HepG2 (cell line): Measurements from ENCODE around the gene VAV2. TPM values are rescaled to one million over a fixed set of nuclear protein-coding genes. Genes with fewer than 3 reads are reported as not detected.

Source experiments
- ATAC-seq: fragments of 200-7000 bp; cut with Tn5 transposase; 3 replicates; pipeline ENCODE4 v1.9.1; 2020; ENCODE audit warnings: mild to moderate bottlenecking, moderate library complexity
- BruUV-seq: library from RNA; stranded (reverse); fragments of 400-500 nt; replicated peaks from 2 replicates; lab custom pipeline; 2021; lab: Mats Ljungman, UMichigan
- CTCF ChIA-PET: fragments of 300-600 bp; formaldehyde crosslinking; extraction: SDS; loops from one replicate; lab custom pipeline; 2021; ENCODE audit warnings: low total read pairs, inconsistent platforms, low intra/inter-chr PET ratio; lab: Yijun Ruan, JAX
- POLR2A ChIA-PET: fragments of 350-600 bp; sonication (Branson Sonifier 250); formaldehyde crosslinking; loops from one replicate; lab custom pipeline; 2020; ENCODE audit warnings: antibody characterized with exemption, inconsistent platforms; lab: Yijun Ruan, JAX
- DNase-seq: peaks from one replicate; pipeline ENCODE4 v3.0.0-alpha.2; 2015; ENCODE audit warnings: low spot score
- FAIRE-seq: peaks from 3 replicates; lab custom pipeline; 2011; peaks lifted over from hg19 to GRCh38; lab: Jason Lieb, UNC
- H2AFZ ChIP-seq: one replicate; pipeline ENCODE4 v1.6.1; 2011; ENCODE audit warnings: low read length, inconsistent platforms
- H3K27ac ChIP-seq: fragments of 300-600 bp; 3 replicates; pipeline ENCODE4 v1.8.0; 2011; ENCODE audit warnings: mixed run types, mild to moderate bottlenecking, mixed read lengths, low read length, inconsistent platforms; ENCODE audit not compliant: insufficient read depth; ENCODE audit errors: extremely low read length
- H3K27me3 ChIP-seq, 2 experiments: fragments of 200-600 bp in 1 of 2; 2 replicates in 1 of 2; 3 replicates in 1 of 2; pipeline versions ENCODE4 v1.6.0 to v1.8.0; 2011; ENCODE audit warnings: low read length in 2 of 2, mild to moderate bottlenecking in 2 of 2, moderate library complexity in 2 of 2, inconsistent platforms in 1 of 2; ENCODE audit not compliant: insufficient read depth in 2 of 2, control insufficient read depth in 1 of 2
- H3K36me3 ChIP-seq, 2 experiments: fragments of 200-600 bp in 1 of 2; replicated peaks in 1 of 2; 2 replicates in 1 of 2; 3 replicates in 1 of 2; pipeline versions ENCODE4 v1.5.1 to v1.8.0; 2011; ENCODE audit warnings: low read length in 2 of 2, inconsistent platforms in 1 of 2; ENCODE audit not compliant: insufficient read depth in 2 of 2, control insufficient read depth in 1 of 2
- H3K4me1 ChIP-seq: 2 replicates; pipeline ENCODE4 v1.5.1; 2012; ENCODE audit warnings: low read length, inconsistent platforms; ENCODE audit not compliant: insufficient read depth
- H3K4me2 ChIP-seq: 2 replicates; pipeline ENCODE4 v1.6.0; 2011; ENCODE audit warnings: low read depth, low read length, inconsistent platforms
- H3K4me3 ChIP-seq, 3 experiments: fragments of 200-600 bp in 1 of 3; sonication (generic), shearing (Covaris generic) in 1 of 3; replicated peaks in 1 of 3; 2 replicates each; pipeline ENCODE4 v1.5.1; 2011 to 2016; ENCODE audit warnings: low read length in 3 of 3, inconsistent platforms in 2 of 3, low read depth in 2 of 3, mild to moderate bottlenecking in 2 of 3, control low read depth in 1 of 3, mixed read lengths in 1 of 3; ENCODE audit not compliant: insufficient read depth in 1 of 3
- H3K79me2 ChIP-seq: one replicate; pipeline ENCODE4 v1.6.1; 2011; ENCODE audit warnings: low read length, inconsistent platforms; ENCODE audit not compliant: insufficient read depth
- H3K9ac ChIP-seq: 2 replicates; pipeline ENCODE4 v1.6.0; 2011; ENCODE audit warnings: mild to moderate bottlenecking, low read depth, low read length, inconsistent platforms; ENCODE audit not compliant: insufficient read depth
- H3K9me3 ChIP-seq: 2 replicates; pipeline ENCODE4 v1.5.1; 2012; ENCODE audit warnings: mild to moderate bottlenecking, low read length
- H4K20me1 ChIP-seq: 2 replicates; pipeline ENCODE4 v1.6.0; 2011; ENCODE audit warnings: inconsistent platforms, mild to moderate bottlenecking, low read length, moderate library complexity; ENCODE audit not compliant: insufficient read depth
- AGO2 ChIP-seq: fragments of 200-400 bp; formaldehyde crosslinking; optimal IDR thresholded peaks from 2 replicates; pipeline ENCODE3; 2017; ENCODE audit warnings: mild to moderate bottlenecking, low read depth, low read length, moderate library complexity
- WGBS: methylation state at CpG from one replicate; pipeline ENCODE4 v1.1.6; 2017; ENCODE audit warnings: low lambda C conversion rate; 5-methylcytosine and 5-hydroxymethylcytosine counted together
- in situ Hi-C: cut with HindIII; loops from 2 replicates; pipeline ENCODE4 v1.10.0; 2017; ENCODE audit warnings: low pct_unique_long_range_greater_than_20kb; ENCODE audit not compliant: extremely low pct_ligation_motif_present
- intact Hi-C: fragments of 100-400 bp; cut with micrococcal nuclease; formaldehyde crosslinking; loops from one replicate; pipeline ENCODE4 v1.10.0; 2022; ENCODE audit not compliant: unreplicated experiment
- polyA plus RNA-seq, 8 experiments: library from polyadenylated mRNA; depleted of rRNA in 3 of 8; stranded (reverse) in 7 of 8; unstranded in 1 of 8; fragments of >200 nt; fragmentation: Illumina TruSeq in 4 of 8; extraction: Trizol in 4 of 8; gene quantifications; 2 replicates each; pipeline versions ENCODE4 v1.2.1 to v1.2.3, GENCODE V29; 2011 to 2016; ENCODE audit warnings: low read depth in 4 of 8, missing spikeins in 1 of 8, mixed read lengths in 1 of 8; ENCODE audit not compliant: insufficient read depth in 1 of 8
- total RNA-seq, 5 experiments: library from RNA; depleted of rRNA; stranded (reverse); fragments of >200 nt; fragmentation: Illumina TruSeq; extraction: Trizol; gene quantifications; 2 replicates each; pipeline ENCODE4 v1.2.3, GENCODE V29; 2016; ENCODE audit warnings: low read depth in 1 of 5
- TF ChIP-seq, protein P1 (sequence below): sonication (generic); formaldehyde crosslinking; IDR thresholded peaks from 2 replicates; pipeline ENCODE4 v1.5.1; 2020; ENCODE audit warnings: mild to moderate bottlenecking, missing genetic modification reagents, moderate library complexity
- TF ChIP-seq, protein P2 (sequence below): sonication (generic); formaldehyde crosslinking; IDR thresholded peaks from 2 replicates; pipeline ENCODE4 v1.4.0; 2020; ENCODE audit warnings: missing genetic modification reagents

Gene VAV2
- total and polyA plus RNA-seq, 2 of the 13 experiments (the other 11 are each of a cell fraction or from before 2014, with no cell fraction given): 22.5 to 22.9 TPM

DNA sequence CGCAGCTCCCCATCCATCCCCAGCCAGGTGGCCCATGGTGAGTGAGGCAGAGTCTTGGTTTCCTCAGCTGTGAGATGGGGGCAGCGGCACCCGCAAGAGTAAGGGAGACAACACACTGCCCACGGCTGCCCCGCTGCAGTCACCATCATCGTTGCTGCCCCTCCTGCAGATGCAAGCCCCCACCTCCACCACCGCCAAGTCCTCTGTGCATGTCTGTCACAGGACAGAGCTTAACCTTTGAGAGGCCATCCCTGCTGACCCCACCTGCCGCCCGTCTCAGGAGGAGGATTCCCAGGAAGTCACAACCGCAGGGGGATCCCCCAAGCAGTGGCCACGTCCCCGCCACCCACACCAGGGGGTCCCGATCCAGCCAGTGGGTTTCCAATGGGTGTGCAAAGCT is 113.7 kb downstream of the VAV2 start:
- 100% methylated on average over 6 of the region's 13 CpGs for WGBS
- POLR2A ChIA-PET: no interaction called here
- intact Hi-C loops (no loop called here), in situ Hi-C loops (no loop called here)
- Histone ChIP-seq H3K36me3 (peaks cover 2 to 27% of the 10 kb centered on the region in 2 experiments; a peak in 4 of 5 replicates), H3K9me3 (no peaks in the 10 kb centered on the region), H3K9ac (no peak overlapping the region), H3K27ac (no peak overlapping the region), H3K4me2 (no peak overlapping the region), H2AFZ (no peak overlapping the region), H4K20me1 (peaks cover 52% of the 10 kb centered on the region; the same call in 1 of the 2 replicates), H3K4me3 (no peak overlapping the region), H3K4me1 (peaks cover 64% of the 10 kb centered on the region), H3K79me2 (peaks cover 94% of the 10 kb centered on the region), H3K27me3 (no peaks in the 10 kb centered on the region)
- FAIRE-seq (no peak), DNase-seq (no peak), ATAC-seq (no peak)
- TF ChIP-seq, protein P1, sequence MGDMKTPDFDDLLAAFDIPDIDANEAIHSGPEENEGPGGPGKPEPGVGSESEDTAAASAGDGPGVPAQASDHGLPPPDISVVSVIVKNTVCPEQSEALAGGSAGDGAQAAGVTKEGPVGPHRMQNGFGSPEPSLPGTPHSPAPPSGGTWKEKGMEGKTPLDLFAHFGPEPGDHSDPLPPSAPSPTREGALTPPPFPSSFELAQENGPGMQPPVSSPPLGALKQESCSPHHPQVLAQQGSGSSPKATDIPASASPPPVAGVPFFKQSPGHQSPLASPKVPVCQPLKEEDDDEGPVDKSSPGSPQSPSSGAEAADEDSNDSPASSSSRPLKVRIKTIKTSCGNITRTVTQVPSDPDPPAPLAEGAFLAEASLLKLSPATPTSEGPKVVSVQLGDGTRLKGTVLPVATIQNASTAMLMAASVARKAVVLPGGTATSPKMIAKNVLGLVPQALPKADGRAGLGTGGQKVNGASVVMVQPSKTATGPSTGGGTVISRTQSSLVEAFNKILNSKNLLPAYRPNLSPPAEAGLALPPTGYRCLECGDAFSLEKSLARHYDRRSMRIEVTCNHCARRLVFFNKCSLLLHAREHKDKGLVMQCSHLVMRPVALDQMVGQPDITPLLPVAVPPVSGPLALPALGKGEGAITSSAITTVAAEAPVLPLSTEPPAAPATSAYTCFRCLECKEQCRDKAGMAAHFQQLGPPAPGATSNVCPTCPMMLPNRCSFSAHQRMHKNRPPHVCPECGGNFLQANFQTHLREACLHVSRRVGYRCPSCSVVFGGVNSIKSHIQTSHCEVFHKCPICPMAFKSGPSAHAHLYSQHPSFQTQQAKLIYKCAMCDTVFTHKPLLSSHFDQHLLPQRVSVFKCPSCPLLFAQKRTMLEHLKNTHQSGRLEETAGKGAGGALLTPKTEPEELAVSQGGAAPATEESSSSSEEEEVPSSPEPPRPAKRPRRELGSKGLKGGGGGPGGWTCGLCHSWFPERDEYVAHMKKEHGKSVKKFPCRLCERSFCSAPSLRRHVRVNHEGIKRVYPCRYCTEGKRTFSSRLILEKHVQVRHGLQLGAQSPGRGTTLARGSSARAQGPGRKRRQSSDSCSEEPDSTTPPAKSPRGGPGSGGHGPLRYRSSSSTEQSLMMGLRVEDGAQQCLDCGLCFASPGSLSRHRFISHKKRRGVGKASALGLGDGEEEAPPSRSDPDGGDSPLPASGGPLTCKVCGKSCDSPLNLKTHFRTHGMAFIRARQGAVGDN (CRISPR knock-in tag): 0 out of 2 replicates have a peak, but pooled peaks have one; percentile 4
- TF ChIP-seq, protein P2, sequence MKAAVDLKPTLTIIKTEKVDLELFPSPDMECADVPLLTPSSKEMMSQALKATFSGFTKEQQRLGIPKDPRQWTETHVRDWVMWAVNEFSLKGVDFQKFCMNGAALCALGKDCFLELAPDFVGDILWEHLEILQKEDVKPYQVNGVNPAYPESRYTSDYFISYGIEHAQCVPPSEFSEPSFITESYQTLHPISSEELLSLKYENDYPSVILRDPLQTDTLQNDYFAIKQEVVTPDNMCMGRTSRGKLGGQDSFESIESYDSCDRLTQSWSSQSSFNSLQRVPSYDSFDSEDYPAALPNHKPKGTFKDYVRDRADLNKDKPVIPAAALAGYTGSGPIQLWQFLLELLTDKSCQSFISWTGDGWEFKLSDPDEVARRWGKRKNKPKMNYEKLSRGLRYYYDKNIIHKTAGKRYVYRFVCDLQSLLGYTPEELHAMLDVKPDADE (CRISPR knock-in tag): no peak
- peak; percentile 63 for TF ChIP-seq AGO2
- CTCF ChIA-PET: no interaction called here
- no TSS peak for BruUV-seq
